ELF-1 (cell line): ENCODE data around the gene AMN.

Experiments
- DNase-seq: peaks from one replicate; pipeline ENCODE4 v3.0.0-alpha.2; 2016; ENCODE audit warnings: low read depth, low spot score

The AMN gene

GRCh38 chr14:102965971-102966655, 43.6 kb downstream of the AMN start:
- DNase-seq: no peak

DNA sequence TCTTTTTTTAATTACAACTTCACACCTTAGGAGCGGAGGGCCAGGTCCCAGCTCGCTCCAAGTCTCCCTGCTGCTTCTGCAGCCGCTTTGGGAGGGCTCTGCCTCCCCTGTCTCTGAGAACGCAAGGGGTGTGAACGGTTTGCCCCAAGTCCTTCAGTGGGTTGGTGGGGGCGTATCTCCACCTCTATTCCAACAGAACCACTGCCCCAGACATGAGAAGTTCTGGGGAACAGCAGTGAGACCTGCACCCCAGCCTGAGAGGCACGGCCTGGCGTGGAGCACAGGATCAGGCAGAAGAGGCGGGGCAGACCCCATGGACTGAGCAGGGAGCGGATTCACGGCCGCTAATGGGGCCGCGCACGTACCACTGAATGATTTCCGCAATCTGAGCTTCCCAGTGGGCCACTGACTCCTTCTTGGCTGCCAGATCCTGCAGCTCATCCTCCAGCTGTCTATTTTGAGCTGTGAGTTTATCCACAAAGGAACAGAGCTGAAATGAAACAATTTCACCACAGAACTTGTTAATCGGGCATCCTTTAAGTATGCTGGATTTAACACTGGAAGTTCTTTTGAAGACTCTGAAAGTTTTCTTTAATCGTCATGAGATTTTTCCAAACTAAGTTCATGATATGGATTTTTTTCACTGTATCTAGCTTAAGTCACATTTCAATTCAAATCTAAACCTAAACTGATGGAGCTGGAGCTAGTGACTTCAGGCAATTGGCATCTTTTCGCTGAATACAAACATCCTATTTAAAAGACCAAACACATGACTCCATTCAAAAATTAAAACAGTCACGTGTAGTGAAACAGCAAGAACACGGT, 44.4 kb downstream of the AMN start:
- no peak for DNase-seq

DNA sequence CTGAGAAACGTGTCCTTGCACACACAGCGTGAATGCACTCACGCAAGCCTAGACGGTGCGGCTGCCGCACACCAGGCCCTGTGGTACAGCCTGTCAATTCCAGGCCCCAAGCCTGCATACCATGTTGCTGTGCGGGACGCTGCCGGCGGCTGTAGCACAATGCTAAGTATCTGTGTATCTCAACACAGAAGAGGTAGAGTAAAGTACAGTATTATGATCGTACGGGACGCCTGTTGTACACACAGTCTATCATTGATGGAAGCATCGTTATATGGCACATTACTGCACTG, 45.0 kb downstream of the AMN start:
- DNase-seq: no peak

- DNase-seq: no peak
Observed at GRCh38 chr14:102968306-102968705, 45.8 kb downstream of the AMN start.

- no peak for DNase-seq
Observed at GRCh38 chr14:102969060-102969791, 46.8 kb downstream of the AMN start.

GRCh38 chr14:102969901-102970300, 47.4 kb downstream of the AMN start:
- no peak for DNase-seq

DNA sequence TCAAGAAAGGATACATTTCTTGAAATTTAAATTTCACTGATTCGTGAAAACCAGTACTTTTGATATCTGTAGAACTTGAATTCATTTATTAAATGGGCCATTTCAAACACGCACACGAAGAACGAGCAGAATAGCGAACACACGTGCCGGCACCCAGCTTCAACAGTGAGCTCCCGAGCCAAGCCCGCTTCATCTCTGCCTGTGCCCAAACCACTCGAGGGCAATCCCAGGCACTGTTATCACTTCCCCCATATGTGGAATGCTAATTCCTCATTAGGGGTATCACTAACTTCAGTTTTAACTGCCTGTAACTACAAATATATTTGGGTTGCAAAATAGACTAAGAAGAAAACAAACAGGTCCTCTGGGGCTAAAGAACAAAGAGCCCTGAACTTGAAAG, 48.0 kb downstream of the AMN start:
- no peak for DNase-seq

- DNase-seq: no peak
Observed at GRCh38 chr14:102971314-102971713, 48.9 kb downstream of the AMN start.

DNA sequence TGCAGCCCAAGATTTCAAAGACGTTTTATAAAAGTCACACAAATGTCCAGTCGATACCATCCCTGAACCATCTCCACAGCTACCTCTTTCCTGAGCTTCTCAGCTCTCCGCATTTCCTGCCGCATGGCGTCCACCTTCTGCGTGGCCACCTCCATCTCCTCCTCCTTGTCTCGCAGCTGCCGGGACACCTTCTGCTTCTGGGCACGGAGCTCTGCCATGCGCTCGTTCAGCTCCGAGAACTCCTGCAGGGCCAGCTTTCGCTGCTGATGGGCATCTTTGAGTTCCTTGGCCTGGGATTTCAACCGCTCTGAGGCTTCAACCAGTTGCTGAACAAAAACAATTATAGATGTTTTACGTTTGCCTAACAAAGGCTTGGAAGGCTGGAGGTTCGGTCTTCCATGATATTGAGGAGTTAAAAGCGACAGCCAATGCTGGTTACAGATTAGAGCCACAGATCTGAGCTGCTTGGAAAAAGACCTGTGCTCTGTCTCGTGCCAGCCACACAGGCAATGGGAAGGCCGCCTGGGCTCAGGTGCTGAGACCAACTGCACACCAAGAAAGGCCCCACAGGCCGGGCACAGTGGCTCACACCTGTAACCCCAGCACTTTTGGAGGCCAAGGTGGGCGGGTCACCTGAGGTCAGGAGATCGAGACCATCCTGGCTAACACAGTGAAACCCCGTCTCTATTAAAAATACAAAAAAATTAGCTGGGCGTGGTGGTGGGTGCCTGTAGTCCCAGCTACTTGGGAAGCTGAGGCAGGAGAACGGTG, 49.6 kb downstream of the AMN start:
- DNase-seq: no peak

DNA sequence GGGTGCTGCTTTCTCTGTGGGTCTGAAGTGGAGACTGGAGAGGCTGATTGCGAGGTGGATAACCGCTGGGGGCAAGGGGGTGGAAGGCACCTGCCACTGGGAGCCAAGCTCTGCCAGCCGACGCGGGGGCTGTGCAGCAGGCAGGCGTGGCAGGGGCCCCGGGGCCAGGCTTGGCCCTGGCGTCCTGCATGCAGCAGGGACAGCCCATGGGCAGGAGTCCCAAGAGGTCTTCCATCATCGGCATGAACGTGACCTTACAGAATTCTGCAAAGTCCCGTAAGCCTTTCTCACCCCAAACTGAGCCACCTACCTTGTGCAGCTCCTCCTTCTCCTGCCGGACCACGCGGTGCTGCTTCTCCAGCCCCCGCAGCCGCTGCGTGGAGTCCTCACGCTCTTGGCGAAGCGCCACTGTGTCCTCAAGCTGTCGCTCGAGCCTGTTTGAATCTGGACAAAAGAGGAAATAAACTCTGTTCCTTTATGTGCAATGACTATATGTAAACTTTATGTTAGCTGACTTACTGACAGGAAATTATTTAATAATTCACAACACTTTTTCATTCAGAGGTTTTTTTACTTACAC, 51.3 kb downstream of the AMN start:
- no peak for DNase-seq

GRCh38 chr14:102975662-102976061, 53.2 kb downstream of the AMN start:
- peak; percentile 12 for DNase-seq

DNA sequence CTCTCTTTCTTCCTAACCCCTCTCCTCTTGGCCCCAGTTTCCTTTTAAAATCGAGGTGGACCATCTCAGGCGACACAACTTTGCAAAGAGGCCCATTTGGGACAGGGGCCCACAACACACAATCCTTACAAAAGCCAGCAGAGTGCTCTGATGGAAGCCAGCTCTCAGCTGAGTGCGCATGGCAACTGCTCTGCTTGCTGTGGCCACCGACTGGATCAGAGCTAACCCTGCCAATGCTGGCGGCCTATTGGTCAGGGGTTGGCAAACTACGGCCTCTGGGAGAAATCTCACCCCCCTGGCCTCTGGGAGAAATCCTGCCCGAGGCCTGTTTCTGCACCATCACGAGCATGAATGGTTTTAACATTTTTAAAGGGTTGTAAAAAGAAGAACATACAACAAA, 55.0 kb downstream of the AMN start:
- no peak for DNase-seq

DNA sequence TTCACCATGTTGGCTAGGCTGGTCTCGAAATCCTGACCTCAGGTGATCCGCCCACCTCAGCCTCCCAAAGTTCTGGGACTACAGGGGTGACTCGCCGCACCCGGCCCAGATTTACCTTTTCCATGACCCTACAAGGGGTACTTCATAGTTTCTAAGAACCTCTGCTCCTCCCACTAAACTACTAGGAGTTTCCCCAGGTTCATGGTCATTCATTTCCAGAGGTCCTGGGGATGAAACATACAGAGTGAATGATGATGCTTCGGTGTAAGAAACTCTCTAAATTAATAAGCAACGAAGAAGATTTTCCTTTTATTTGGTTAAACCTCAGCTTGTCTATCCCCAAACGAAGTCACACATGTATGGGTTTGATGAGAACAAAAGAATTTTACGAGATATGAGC, 56.9 kb downstream of the AMN start:
- DNase-seq: no peak

DNA sequence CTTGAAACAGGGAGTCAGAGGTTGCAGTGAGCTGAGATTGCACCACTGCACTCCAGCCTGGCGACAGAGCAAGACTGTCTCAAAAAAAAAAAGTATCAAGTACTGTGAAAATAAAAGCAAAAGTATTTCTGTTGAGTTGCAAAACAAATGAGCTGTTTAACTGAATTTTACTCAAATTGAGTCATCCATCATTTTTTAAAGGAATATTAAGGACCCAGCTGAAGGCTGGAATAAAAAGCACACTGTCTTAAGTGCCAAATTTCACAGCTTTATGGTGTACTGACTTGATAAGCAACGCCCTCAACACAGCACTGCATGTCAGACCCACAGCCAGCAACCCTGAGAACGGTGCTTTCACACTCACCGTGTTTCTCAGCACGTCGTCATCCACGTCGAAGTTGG, 57.9 kb downstream of the AMN start:
- no peak for DNase-seq
